GM10266 (cell line): ENCODE measurements around the gene EIF4G1.
"Not testable (repeated sequence)": the region's sequence is repeated elsewhere in the genome, so short reads cannot be mapped to it uniquely, and the experiment has no call there.

ENCODE experiments used
- DNase-seq: peaks from one replicate; pipeline ENCODE4 v3.0.0; 2012; ENCODE audit errors: extremely low spot score
- TF ChIP-seq, protein P1 (sequence below): IDR thresholded peaks from 2 replicates; pipeline ENCODE4 v1.5.1; 2012; ENCODE audit warnings: mild to moderate bottlenecking, low read depth; ENCODE audit not compliant: control insufficient read depth, insufficient read depth; ENCODE audit errors: missing control alignments

Gene EIF4G1

DNA sequence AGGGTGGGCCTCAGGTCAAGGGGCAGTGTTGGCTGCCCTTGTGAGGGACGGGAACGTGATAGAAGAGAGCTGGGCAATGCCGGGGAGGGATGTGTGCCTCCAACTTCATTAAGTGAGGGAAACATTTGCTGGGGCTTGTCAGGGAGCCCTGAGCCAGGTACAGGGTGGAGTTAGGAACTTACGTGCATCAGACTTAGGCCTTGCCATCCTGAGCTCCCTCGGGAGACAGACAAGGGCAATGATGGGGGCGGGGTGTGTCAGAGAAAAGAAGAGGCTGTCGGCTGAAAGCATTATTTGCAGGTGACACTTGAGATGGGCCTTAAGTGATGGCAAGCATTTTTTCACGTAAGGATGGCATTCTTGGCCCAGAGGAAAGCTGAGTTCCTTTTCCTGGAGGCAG lies 24.6 kb downstream of the EIF4G1 start:
- TF ChIP-seq, protein P1, sequence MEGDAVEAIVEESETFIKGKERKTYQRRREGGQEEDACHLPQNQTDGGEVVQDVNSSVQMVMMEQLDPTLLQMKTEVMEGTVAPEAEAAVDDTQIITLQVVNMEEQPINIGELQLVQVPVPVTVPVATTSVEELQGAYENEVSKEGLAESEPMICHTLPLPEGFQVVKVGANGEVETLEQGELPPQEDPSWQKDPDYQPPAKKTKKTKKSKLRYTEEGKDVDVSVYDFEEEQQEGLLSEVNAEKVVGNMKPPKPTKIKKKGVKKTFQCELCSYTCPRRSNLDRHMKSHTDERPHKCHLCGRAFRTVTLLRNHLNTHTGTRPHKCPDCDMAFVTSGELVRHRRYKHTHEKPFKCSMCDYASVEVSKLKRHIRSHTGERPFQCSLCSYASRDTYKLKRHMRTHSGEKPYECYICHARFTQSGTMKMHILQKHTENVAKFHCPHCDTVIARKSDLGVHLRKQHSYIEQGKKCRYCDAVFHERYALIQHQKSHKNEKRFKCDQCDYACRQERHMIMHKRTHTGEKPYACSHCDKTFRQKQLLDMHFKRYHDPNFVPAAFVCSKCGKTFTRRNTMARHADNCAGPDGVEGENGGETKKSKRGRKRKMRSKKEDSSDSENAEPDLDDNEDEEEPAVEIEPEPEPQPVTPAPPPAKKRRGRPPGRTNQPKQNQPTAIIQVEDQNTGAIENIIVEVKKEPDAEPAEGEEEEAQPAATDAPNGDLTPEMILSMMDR = no peak
- no peak for DNase-seq

DNA sequence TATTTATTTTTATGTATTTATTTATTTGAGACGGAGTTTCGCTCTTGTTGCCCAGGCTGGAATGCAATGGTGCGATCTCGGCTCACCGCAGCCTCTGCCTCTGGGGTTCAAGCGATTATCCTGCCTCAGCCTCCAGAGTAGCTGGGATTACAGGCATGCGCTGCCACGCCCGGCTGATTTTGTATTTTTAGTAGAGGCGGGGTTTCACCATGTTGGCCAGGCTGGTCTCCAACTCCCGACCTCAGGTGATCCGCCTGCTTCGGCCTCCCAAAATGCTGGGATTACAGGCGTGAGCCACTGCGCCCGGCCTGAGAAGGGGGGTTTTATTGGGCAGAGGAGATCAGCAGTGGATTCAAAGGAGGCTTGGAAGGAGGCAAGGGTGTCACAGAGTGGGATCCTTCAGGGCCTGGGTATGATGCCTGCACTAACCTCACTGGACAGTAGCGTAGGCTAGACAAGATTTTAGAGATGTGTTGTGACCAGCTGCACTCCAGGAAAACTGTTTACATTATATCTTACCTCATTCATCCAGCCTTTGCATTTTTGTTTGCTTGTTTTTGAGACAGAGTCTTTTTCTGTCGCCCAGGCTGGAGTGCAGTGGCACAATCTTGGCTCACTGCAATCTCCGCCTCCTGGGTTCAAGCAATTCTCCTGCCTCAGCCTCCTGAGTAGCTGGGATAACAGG lies 25.2 kb downstream of the EIF4G1 start:
- DNase-seq = not testable (repeated sequence)

DNA sequence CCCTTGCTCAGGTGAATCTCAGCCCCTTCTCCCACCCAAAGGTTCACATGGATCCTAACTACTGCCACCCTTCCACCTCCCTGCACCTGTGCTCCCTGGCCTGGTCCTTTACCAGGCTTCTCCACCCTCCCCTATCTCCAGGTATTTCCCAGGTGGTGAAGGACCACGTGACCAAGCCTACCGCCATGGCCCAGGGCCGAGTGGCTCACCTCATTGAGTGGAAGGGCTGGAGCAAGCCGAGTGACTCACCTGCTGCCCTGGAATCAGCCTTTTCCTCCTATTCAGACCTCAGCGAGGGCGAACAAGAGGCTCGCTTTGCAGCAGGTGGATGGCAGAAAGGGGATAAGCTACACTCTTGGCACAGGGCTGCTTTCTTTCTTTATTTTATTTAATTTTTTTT lies 27.5 kb downstream of the EIF4G1 start:
- TF ChIP-seq, protein P1 = no peak
- no peak for DNase-seq

DNA sequence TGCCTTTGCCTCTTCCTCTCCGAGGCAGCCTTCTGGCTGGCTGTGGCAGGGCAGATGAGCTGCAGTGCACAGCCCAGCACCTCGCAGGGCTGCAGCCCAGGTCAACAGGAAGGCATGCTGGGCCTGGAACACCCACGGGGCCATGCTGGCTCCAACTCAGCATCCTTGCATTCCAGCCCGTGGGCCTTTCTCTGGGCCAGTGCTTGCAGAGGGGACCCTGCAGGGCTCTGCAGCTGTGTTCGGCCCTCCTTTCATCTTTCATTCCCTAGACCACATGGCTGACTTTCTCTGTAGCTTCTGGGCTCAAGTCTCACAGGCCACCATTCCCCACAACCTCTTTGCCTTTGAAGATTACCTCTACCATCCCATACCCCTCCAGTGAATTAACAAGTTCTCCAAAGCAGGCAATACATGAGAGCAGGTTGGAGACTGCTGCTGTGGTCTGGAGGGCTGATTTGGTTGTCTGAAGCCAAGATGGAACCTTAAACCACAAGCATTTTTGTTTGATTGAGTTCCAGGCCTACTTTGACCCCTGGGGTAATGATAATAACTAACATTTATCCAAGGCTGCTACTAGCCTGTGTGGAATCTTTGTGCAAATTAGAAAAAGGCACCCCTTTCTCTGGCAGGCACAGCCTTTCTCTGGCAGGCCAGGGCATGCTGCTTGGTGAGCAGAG lies 28.9 kb downstream of the EIF4G1 start:
- DNase-seq = no peak
- TF ChIP-seq, protein P1 = no peak

DNA sequence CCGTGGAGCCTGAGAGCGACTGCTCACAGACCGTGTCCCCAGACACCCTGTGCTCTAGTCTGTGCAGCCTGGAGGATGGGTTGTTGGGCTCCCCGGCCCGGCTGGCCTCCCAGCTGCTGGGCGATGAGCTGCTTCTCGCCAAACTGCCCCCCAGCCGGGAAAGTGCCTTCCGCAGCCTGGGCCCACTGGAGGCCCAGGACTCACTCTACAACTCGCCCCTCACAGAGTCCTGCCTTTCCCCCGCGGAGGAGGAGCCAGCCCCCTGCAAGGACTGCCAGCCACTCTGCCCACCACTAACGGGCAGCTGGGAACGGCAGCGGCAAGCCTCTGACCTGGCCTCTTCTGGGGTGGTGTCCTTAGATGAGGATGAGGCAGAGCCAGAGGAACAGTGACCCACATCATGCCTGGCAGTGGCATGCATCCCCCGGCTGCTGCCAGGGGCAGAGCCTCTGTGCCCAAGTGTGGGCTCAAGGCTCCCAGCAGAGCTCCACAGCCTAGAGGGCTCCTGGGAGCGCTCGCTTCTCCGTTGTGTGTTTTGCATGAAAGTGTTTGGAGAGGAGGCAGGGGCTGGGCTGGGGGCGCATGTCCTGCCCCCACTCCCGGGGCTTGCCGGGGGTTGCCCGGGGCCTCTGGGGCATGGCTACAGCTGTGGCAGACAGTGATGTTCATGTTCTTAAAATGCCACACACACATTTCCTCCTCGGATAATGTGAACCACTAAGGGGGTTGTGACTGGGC lies 30.3 kb downstream of the EIF4G1 start:
- no peak for DNase-seq
- TF ChIP-seq, protein P1 = no peak

DNA sequence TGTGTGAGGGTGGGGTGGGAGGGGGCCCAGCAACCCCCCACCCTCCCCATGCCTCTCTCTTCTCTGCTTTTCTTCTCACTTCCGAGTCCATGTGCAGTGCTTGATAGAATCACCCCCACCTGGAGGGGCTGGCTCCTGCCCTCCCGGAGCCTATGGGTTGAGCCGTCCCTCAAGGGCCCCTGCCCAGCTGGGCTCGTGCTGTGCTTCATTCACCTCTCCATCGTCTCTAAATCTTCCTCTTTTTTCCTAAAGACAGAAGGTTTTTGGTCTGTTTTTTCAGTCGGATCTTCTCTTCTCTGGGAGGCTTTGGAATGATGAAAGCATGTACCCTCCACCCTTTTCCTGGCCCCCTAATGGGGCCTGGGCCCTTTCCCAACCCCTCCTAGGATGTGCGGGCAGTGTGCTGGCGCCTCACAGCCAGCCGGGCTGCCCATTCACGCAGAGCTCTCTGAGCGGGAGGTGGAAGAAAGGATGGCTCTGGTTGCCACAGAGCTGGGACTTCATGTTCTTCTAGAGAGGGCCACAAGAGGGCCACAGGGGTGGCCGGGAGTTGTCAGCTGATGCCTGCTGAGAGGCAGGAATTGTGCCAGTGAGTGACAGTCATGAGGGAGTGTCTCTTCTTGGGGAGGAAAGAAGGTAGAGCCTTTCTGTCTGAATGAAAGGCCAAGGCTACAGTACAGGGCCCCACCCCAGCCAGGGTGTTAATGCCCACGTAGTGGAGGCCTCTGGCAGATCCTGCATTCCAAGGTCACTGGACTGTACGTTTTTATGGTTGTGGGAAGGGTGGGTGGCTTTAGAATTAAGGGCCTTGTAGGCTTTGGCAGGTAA lies 31.1 kb downstream of the EIF4G1 start:
- TF ChIP-seq, protein P1 = peak; percentile 32
- DNase-seq = peak; percentile 65

DNA sequence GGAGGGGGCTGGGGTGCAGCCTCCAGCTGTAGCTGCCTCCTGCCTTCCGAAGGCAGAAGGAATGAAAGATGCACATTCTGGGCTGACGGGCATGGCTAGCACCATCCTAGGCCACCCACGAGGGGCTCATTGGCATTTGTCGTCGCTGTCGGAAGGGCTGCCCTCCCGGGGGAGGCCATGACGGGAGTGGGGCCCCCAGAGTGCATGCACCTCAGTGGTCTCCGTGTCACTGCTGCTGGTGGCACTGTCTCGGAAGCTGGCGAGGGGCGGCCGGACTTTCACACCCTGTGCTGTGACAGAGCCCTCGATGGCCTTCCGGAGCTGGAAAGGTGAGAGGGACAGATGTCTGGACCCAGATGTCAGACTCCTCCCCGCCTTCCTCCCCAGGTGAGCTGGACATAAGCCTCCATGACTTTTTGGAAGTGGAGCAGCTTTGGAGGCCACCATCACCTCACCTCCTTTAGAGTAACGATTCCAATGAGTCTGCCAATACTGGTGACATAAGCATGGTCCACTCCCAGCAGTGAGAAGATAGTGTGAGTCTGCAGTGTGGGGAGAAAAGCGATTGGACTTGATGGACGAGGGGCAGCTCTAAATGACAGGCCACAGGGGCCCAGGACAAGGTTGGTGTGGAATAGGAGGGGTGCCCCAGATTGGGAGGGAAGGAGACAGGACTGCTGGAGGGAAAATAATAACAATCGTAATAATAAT lies 32.2 kb downstream of the EIF4G1 start:
- TF ChIP-seq, protein P1 = no peak
- no peak for DNase-seq
